Psoas muscle (tissue), 8 donors: ENCODE measurements around the gene SFSWAP. TPM values are rescaled to one million over a fixed set of nuclear protein-coding genes. Genes with fewer than 3 reads are reported as not detected.

Experiments
- ATAC-seq, 4 donors: fragments of 200-7000 bp; cut with Tn5 transposase; one replicate each; pipeline ENCODE4 v1.9.1; 2020; ENCODE audit warnings: moderate library complexity in 3 of 4, mild to moderate bottlenecking in 2 of 4
- DNase-seq, 2 donors: peaks; one replicate each; pipeline ENCODE4 v3.0.0-alpha.2; 2020
- H3K27ac ChIP-seq: fragments of 200-600 bp; one replicate; pipeline ENCODE4 v1.8.0; 2022
- H3K27me3 ChIP-seq, 3 donors: fragments of 200-600 bp in 1 of 3; one replicate each; pipeline versions ENCODE4 v1.6.1 to v1.8.0; 2013 to 2022; ENCODE audit warnings: low read length in 2 of 3, mild to moderate bottlenecking in 2 of 3, moderate library complexity in 1 of 3; ENCODE audit not compliant: insufficient read depth in 3 of 3
- H3K36me3 ChIP-seq, 2 donors: fragments of 200-600 bp in 1 of 2; one replicate each; pipeline versions ENCODE4 v1.6.1 to v1.8.0; 2013 to 2022; ENCODE audit warnings: low read depth in 1 of 2, mild to moderate bottlenecking in 1 of 2, moderate library complexity in 1 of 2; ENCODE audit not compliant: insufficient read depth in 1 of 2
- H3K4me1 ChIP-seq: fragments of 200-600 bp; one replicate; pipeline ENCODE4 v1.8.0; 2022
- H3K4me3 ChIP-seq: fragments of 200-600 bp; one replicate; pipeline ENCODE4 v1.8.0; 2022; ENCODE audit warnings: mild to moderate bottlenecking
- H3K9me3 ChIP-seq: fragments of 200-600 bp; one replicate; pipeline ENCODE4 v1.8.0; 2022
- CTCF ChIP-seq: fragments of 200-600 bp; IDR thresholded peaks from one replicate; pipeline ENCODE4 v1.8.0; 2022; ENCODE audit warnings: antibody characterized with exemption
- WGBS, 3 donors: extraction: QIAGEN DNeasy Blood & Tissue Kit; methylation state at CpG; one replicate each; pipeline versions ENCODE4 v1.1.6 to v1.1.7; 2013; 5-methylcytosine and 5-hydroxymethylcytosine counted together
- intact Hi-C, 2 donors: fragments of 100-400 bp; cut with DNase I; formaldehyde crosslinking; loops; one replicate each; pipeline versions ENCODE4 v1.11.0 to v1.14.2; 2022
- polyA plus RNA-seq, 3 donors: library from polyadenylated mRNA; stranded (reverse); fragments of 200-250 nt; gene quantifications; one replicate each; pipeline ENCODE4 v1.2.3, GENCODE V29; 2013
- total RNA-seq, 4 donors: library from RNA; stranded (reverse); fragmentation: NEBNext Ultra II Directional in 2 of 4; extraction: Animal tissue kit (Norgen Biotek cat#: 25700) in 2 of 4; gene quantifications; one replicate each; pipeline versions ENCODE4 v1.2.1 to v1.2.4, GENCODE V29; 2021 to 2023
- donor health status: healthy with polysubstance abuse.
- donor health status: DM: no; HTN: no; CAD: no; lungs with moderate emphysema.
- donor health status: Bipolar disorder and iron deficiency.
- donor health status: healthy.
- donor health status: DM: yes; HTN: yes; CAD: no.
- donor health status: DM: no; HTN: no; CAD: no.
- donor health status: DM: no; HTN: no; CAD: no.
- donor health status: DM: yes; HTN: yes; CAD: no.

SFSWAP gene
- total and polyA plus RNA-seq, 7 donors = 19.4 to 34.3 (median 23.5) TPM

GRCh38 chr12:131794573-131794972, 83.7 kb downstream of the SFSWAP start:
- TF ChIP-seq CTCF = no peak
- intact Hi-C loops = no loop called here
- Histone ChIP-seq H3K4me1 (no peaks in the 10 kb centered on the region), H3K36me3 (peaks cover 7 to 89% of the 10 kb centered on the region in 2 donors), H3K27ac (no peak overlapping the region), H3K27me3 (no peaks in the 10 kb centered on the region), H3K9me3 (no peaks in the 10 kb centered on the region), H3K4me3 (no peak overlapping the region)
- WGBS, 3 donors = 86 to 90% (median 90%) methylated on average over 10 of the region's 10 CpGs
- DNase-seq (no peak), ATAC-seq (no peak)

GRCh38 chr12:131795064-131795463, 84.2 kb downstream of the SFSWAP start:
- no peaks in the 10 kb centered on the region for H3K4me1 ChIP-seq
- 68 to 76% (median 72%) methylated on average over 14 of the region's 14 CpGs for WGBS, 3 donors
- no peak overlapping the region for H3K4me3 ChIP-seq
- no peak for TF ChIP-seq CTCF
- H3K27ac ChIP-seq = no peak overlapping the region
- no peak for ATAC-seq
- no peaks in the 10 kb centered on the region for H3K9me3 ChIP-seq
- intact Hi-C loops = no loop called here
- no peak for DNase-seq
- peaks cover 6 to 89% of the 10 kb centered on the region in 2 donors for H3K36me3 ChIP-seq
- H3K27me3 ChIP-seq = no peaks in the 10 kb centered on the region

- Histone ChIP-seq H3K27ac (no peak overlapping the region), H3K9me3 (no peaks in the 10 kb centered on the region), H3K4me1 (no peaks in the 10 kb centered on the region), H3K4me3 (no peak overlapping the region), H3K36me3 (peaks cover 6 to 88% of the 10 kb centered on the region in 2 donors), H3K27me3 (no peaks in the 10 kb centered on the region)
- 67 to 73% (median 72%) methylated on average over 10 to 13 of the region's 15 CpGs for WGBS, 3 donors
- TF ChIP-seq CTCF = no peak
- no peak for DNase-seq
- ATAC-seq = no peak
- intact Hi-C loops = no loop called here
Measured at GRCh38 chr12:131795690-131796410, 85.0 kb downstream of the SFSWAP start.

- no peak for TF ChIP-seq CTCF
- 93 to 95% (median 94%) methylated on average over 6 of the region's 6 CpGs for WGBS, 3 donors
- Histone ChIP-seq H3K36me3 (peaks cover 6 to 83% of the 10 kb centered on the region in 2 donors), H3K4me1 (no peaks in the 10 kb centered on the region), H3K27me3 (no peaks in the 10 kb centered on the region), H3K27ac (no peak overlapping the region), H3K9me3 (no peaks in the 10 kb centered on the region), H3K4me3 (no peak overlapping the region)
- ATAC-seq (no peak), DNase-seq (no peak)
- intact Hi-C loops = no loop called here
Measured at GRCh38 chr12:131796411-131796736, 85.5 kb downstream of the SFSWAP start.
